Nephron (organoid): ENCODE results near the gene MED26.

Experiments
- H3K27ac Mint-ChIP-seq, 3 experiments: 2 replicates each; pipeline ENCODE4 v1.8.0; 2020; ENCODE audit warnings: mixed read lengths in 3 of 3, mild to moderate bottlenecking in 2 of 3, moderate library complexity in 1 of 3
- H3K27me3 Mint-ChIP-seq: 2 replicates; pipeline ENCODE4 v1.8.0; 2021; ENCODE audit warnings: low read depth, mild to moderate bottlenecking, moderate library complexity, mixed read lengths
- H3K36me3 Mint-ChIP-seq: 2 replicates; pipeline ENCODE4 v1.8.0; 2020; ENCODE audit warnings: low read depth, mixed read lengths
- H3K4me1 Mint-ChIP-seq: 2 replicates; pipeline ENCODE4 v1.8.0; 2020; ENCODE audit warnings: mixed read lengths
- H3K4me3 Mint-ChIP-seq, 3 experiments: 2 replicates each; pipeline ENCODE4 v1.8.0; 2020; ENCODE audit warnings: mild to moderate bottlenecking in 3 of 3, mixed read lengths in 3 of 3, moderate library complexity in 2 of 3
- H3K9me3 Mint-ChIP-seq: 2 replicates; pipeline ENCODE4 v1.8.0; 2020; ENCODE audit warnings: mixed read lengths
- CTCF ChIP-seq, 3 experiments: fragments of 200-600 bp; sonication (generic); IDR thresholded peaks; one replicate each; pipeline ENCODE4 v1.5.0; 2021; ENCODE audit warnings: antibody characterized with exemption in 3 of 3; ENCODE audit not compliant: unreplicated experiment in 3 of 3

MED26 gene

GRCh38 chr19:16627193-16627927, 644 bp downstream of the MED26 start:
- Mint-ChIP-seq H3K27me3 (no peaks in the 10 kb centered on the region), H3K27ac (peak overlapping the region; percentile 80 to 91 (median 86)), H3K4me3 (peak overlapping the region; percentile 94 to 97 (median 95)), H3K4me1 (peaks cover 27% of the 10 kb centered on the region), H3K9me3 (no peaks in the 10 kb centered on the region), H3K36me3 (peaks cover 24% of the 10 kb centered on the region)
- TF ChIP-seq CTCF (IDR thresholded peaks at IDR 0.05; ENCODE audit: unreplicated experiment in 3 of 3): no peak

DNA sequence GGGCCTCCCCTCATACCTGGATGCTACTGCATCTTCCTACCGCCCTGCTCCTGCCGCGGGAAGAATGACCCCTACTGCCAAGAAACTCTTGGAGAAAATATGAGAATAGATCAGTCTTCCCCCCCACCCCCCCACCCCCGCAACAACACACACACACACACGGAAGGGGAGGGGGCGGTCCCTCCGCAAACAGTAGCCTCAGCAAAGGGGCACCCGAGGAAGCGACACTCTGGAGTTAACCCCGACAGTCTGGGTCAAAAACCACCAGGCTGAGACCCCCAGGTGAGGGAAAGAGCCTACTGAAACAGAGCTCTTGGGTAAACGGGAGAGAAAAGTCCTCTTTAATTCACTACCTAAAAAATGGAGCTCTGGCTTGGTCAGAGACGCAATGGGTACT, 1.2 kb downstream of the MED26 start:
- no peak for TF ChIP-seq CTCF (IDR thresholded peaks at IDR 0.05; ENCODE audit: unreplicated experiment in 3 of 3)
- H3K27me3 Mint-ChIP-seq: no peaks in the 10 kb centered on the region
- H3K4me1 Mint-ChIP-seq: peaks cover 27% of the 10 kb centered on the region
- peaks cover 19% of the 10 kb centered on the region for H3K36me3 Mint-ChIP-seq
- H3K4me3 Mint-ChIP-seq: peak overlapping the region; percentile 94 to 97 (median 95)
- peak overlapping the region; percentile 80 to 91 (median 86) for H3K27ac Mint-ChIP-seq
- H3K9me3 Mint-ChIP-seq: no peaks in the 10 kb centered on the region

GRCh38 chr19:16625163-16625958, 2.6 kb downstream of the MED26 start:
- Mint-ChIP-seq H3K4me1 (peaks cover 35% of the 10 kb centered on the region), H3K9me3 (no peaks in the 10 kb centered on the region), H3K27ac (peak overlapping the region in 1 of 3 experiments; percentile 6), H3K36me3 (peaks cover 9% of the 10 kb centered on the region), H3K4me3 (peak overlapping the region; percentile 62 to 97 (median 95)), H3K27me3 (no peaks in the 10 kb centered on the region)
- TF ChIP-seq CTCF (IDR thresholded peaks at IDR 0.05; ENCODE audit: unreplicated experiment in 3 of 3): no peak

DNA sequence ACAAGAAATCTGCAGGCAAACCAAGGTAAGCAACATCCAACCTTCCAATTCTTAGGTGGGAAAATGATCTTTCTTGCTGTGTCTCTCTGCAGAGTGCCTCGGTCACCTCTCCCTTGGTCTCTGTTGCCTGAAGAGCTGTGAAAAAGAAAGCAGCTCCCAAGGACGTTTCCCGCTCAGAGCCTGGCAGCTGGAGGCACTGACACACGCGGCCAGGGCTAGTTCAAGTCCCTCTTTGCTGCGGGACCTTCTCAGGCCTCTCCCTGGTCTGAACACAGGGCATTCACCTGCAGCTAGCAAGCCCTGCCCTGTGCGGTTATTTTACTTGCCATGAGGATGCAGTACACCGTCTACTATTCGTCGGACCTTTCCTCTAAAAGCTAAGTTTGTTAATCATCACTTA, 3.8 kb downstream of the MED26 start:
- H3K36me3 Mint-ChIP-seq: peaks cover 6% of the 10 kb centered on the region
- no peaks in the 10 kb centered on the region for H3K27me3 Mint-ChIP-seq
- H3K4me3 Mint-ChIP-seq: peak overlapping the region in 1 of 3 experiments; percentile 50
- H3K9me3 Mint-ChIP-seq: no peaks in the 10 kb centered on the region
- H3K4me1 Mint-ChIP-seq: peaks cover 33% of the 10 kb centered on the region
- no peak for TF ChIP-seq CTCF (IDR thresholded peaks at IDR 0.05; ENCODE audit: unreplicated experiment in 3 of 3)
- no peak overlapping the region for H3K27ac Mint-ChIP-seq

GRCh38 chr19:16623576-16623975, 4.4 kb downstream of the MED26 start:
- peaks cover 4% of the 10 kb centered on the region for H3K36me3 Mint-ChIP-seq
- H3K27ac Mint-ChIP-seq: no peak overlapping the region
- H3K9me3 Mint-ChIP-seq: no peaks in the 10 kb centered on the region
- no peak for TF ChIP-seq CTCF (IDR thresholded peaks at IDR 0.05; ENCODE audit: unreplicated experiment in 3 of 3)
- peaks cover 31% of the 10 kb centered on the region for H3K4me1 Mint-ChIP-seq
- no peak overlapping the region for H3K4me3 Mint-ChIP-seq
- no peaks in the 10 kb centered on the region for H3K27me3 Mint-ChIP-seq
